SKM-1 (cell line): ENCODE data around the gene TOMM7.
"Not testable (repeated sequence)": the region's sequence is repeated elsewhere in the genome, so short reads cannot be mapped to it uniquely, and the experiment has no call there.

Source experiments
- DNase-seq: peaks from one replicate; lab custom pipeline; 2025; ENCODE audit not compliant: unreplicated experiment; lab: John Stamatoyannopoulos, UW

TOMM7 gene

DNA sequence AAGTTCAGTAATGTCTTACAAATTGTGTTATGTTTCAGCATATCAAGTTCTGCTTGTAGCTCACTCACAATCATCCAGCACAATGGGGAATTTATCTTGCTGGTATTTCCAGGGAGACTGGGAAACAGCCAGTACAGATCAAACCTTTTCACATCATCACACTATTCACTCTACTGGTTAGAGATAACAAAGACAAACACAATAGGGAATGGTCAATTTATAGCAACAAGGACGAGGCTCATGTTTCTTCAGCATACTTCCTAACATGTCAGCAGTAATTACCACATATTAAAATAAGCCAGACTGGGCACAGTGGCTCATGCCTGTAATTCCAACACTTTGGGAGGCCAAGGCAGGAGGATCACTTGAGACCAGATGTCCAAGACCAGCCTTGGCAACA is 38.3 kb downstream of the TOMM7 start:
- no peak for DNase-seq

DNA sequence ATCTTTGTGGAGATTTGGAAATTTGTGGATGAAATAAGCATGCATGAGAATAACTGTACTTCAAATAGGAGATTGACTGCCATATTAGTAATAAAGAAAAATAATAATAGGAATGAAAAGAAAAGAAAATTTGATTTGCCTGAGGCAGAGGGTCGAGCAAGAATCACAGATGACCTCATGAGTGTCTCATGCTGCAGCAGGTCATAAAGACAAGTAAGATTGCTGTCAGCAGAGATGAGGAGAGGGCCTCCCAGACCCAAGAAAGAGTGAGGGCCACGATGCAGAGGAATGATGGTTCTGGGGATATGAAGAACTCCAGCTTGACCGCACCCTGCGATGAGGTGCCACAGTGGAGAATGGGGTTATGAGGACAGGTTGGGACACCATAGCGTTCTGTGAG is 39.2 kb downstream of the TOMM7 start:
- no peak for DNase-seq

DNA sequence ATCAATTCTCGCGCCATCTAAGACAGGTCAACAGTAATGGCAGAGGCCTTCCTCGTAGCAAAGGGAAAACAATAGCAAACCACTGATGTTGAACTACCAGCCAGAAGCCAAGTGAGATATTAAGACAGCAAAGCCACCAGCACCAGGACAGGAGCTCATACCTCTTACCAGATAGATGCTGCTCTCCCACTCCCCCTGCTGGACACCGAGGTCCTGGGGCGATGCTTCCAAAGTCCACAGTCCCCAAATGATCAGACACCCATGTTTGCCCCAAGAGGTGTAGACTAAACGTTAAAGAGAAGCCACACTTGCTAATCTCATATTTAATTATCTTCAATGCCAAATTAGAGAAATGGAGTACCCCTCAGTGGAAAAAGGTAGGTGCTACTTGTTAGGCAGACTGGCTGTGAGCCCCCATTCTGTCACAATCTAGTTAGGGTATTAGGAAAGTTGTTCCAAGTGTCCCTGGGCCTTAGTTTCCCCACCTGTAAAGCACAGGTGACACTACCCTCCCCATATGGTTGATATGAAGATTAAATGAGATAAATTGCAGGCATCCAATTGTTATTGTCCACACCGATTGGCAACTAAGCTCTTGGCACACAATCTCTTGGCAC is 39.9 kb downstream of the TOMM7 start:
- peak; percentile 64 for DNase-seq

DNA sequence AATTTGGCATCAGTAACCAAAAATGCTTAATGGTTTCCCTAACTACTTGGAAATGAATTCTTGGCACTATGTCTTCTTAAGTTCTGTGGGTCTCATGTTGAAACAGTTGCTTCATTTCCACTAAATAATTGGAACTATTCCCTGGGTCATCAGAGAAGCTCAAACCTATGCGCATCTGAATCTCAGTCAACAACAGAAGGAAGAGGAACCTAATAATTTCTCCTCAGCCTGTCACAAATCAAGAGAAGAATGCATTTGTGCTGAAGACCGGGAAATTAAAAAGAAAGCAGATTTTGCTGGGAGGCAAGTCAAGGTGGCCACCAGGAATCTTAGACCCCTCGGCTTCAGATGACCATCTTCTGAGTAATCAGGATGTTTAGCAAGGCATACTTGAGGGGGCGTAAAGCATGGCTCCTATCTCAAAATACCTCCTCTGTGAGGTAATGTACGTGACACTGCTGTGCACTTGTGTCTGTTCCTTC is 41.4 kb downstream of the TOMM7 start:
- DNase-seq: no peak

DNA sequence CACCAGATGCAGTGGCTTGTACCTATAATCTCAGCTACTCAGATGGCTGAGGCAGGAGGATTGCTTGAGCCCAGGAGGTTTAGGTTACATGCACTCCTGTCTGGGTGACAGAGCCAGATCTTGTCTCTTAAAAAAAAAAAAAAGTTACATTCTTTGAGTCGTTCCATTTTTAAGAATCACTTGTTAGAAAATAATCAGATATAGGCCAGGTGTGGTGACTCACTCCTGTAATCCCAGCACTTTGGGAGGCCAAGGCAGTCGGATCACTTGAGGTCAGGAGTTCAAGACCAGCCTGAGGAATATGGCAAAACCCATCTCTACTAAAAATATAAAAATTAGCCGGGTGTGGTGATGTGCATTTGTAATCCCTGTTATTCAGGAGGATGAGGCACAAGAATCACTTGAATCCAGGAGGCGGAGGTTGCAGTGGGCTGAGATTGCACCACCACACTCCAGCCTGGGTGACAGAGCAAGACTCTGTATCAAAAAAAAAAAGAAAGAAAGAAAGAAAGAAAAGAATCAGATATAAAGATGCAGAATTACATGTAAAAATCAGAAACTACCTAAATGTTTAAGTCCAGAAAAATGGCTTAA is 42.8 kb downstream of the TOMM7 start:
- DNase-seq: not testable (repeated sequence)

DNA sequence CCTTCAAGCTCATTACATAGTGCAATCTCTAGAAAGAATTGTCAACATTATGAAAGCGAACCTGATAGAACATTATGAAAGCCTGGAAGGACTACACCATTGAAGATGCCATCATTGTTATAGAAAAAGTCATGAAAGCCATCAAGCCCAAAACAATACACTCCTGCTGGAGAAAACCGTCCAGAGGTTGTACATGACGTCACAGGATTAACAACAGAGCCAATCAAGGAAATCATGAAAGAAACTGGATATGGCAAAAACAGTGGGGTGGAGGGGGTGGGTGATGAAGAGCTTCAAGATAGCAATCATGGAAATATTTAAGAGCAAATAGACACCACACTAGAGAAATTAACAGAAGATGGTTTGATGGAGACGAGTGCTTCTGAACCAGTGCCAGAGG is 45.7 kb downstream of the TOMM7 start:
- no peak for DNase-seq

DNA sequence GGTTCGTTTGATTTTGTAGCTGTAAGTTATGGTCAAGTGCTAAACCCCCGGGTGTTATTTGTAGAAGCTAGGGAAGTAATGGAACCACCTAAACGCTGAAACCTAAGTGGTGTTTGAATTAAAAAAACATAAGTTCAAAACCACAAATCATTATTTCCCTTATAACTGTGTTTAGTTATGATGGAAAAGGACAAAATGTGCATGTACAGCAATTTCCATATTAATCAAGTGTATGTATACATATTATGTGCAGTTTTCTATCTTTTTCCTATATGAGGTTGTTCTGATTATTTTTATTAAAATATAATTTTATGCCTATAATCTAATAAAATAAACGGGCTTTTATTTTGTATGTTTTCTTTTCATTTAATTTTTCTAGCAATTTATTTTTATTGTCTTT is 49.8 kb downstream of the TOMM7 start:
- no peak for DNase-seq

DNA sequence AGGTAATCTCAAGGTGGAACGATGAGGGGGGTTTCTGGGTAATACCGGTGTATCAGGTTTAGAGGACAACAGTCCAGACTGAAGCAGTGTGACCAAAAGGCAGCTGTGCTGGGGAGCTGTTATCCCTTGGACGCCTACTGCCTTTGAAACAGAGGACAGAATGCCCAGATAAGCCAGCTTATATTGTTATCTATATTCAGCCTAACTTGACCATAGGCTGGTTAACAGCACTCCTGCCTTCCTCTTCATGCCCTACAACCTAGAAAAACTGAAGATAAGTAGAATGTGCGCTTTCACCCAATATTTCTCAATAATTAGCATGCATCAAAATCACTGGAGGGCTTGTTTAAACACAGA is 50.8 kb downstream of the TOMM7 start:
- no peak for DNase-seq

DNA sequence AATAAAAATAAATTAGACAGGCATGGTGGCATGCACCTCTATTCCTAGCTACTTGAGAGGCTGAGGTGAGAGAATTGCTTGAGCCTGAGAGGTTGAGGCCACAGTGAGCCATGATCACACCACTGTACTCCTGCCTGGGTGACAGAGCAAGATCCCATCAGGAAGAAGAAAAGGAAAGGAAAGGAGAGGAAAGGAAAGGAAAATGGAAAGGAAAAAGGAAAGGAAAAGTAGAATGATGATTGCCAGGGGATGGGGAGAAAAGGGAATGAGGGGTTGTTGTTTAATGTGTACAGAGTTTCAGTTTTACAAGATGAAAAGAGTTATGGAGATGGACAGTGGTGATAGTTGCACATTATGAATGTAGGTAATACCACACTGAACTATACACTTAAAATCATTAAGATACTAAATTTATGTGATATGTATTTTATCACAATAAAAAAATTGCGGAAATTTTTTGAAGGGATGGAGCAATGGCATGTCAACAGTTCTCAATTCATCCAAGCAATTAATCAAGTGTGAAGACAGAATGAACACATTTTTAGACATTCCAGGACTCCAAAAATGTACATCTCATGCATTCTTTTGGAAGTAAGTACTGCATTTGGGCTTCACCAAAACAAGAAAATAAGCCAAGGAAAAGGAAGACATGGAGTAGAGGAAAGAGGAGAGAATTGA is 51.3 kb downstream of the TOMM7 start:
- DNase-seq: no peak

DNA sequence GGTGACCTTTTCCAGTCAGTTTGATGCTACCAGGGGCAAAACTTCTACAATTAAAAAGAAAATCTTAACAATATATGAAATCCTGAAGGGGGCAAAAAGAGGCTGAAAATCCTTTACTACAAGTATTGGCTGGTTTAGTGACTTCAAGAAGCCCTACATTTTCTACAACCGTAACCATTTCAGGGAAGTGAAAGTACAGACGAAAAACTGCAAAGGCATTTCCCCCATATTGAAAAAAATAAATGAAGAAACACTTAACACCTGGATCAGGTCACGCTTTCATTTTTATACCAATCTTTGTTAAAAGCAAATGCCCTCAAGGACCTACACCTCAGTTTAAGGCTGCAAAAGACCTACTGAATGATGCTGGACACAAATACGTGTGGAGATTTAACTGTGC is 57.0 kb downstream of the TOMM7 start:
- DNase-seq: no peak
